ENCODE data around the gene TADA2B. TPM values are rescaled to one million over a fixed set of nuclear protein-coding genes. Genes with fewer than 3 reads are reported as not detected.
A peak's percentile ranks its signal among the peaks of the same experiment; 100 is the strongest.

TADA2B gene
- total and polyA plus RNA-seq, 3 donors from 2014 or later = 34.5 to 47.6 (median 42.2) TPM

GRCh38 chr4:7052313-7052712 lies 9.1 kb downstream of the TADA2B start:
- DNase-seq = no peak
- intact Hi-C loops (cut with DNase I; ENCODE audit: low total_unique reads) = no loop called here
- H3K9me3 ChIP-seq = no peaks in the 10 kb centered on the region
- no peaks in the 10 kb centered on the region for H3K36me3 ChIP-seq (ENCODE audit: low read depth, missing control alignments)
- TF ChIP-seq POLR2A (IDR thresholded peaks at IDR 0.05) (no peak), CTCF (IDR thresholded peaks at IDR 0.05) (no peak)
- 61 to 77% methylated on average over 7 to 14 of the region's 14 CpGs for WGBS, 2 donors
- H3K4me1 ChIP-seq = peaks cover 43% of the 10 kb centered on the region
- H3K27me3 ChIP-seq = no peaks in the 10 kb centered on the region
- H3K4me3 ChIP-seq = no peak overlapping the region
- peak overlapping the region in 1 of 2 donors; percentile 64 for H3K27ac ChIP-seq

DNA sequence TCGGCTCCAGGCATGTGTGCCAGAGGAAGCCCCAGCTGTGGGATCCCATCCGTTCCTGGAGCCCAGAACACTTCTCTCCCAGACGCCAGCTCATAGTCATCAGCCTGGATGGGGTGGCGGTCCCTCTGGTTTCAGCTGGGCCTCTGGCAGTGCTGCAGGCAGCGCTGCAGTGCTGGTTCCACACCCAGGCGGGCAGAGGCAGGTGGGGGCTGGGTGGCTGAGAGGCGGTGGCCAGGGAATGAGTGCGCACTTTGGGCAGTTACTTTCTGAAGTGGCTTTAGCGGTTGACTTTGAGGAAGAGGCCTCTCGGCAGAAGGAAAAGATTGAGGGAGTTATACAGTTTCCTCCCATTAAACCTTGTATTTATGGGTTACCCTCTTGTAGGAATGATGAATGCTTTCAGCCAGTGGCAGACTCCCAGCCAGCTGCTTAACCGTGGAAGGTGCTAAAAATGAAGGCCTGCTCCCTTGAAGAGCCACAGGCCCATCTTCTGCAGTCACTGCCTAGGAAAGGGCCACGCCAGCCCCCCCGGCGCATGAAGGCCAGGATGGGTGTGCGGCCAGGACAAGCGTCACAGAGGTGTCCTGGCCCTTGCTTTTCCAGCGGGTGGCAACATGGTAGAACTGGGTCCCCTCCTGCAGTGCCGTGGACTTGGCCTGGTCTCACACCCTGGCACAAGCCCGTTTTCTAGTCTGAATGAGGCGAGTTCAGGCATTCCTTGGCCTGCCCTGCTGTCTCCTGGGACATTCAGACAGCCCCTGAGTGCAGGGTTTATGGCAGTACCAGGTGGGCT lies 9.9 kb downstream of the TADA2B start:
- no peaks in the 10 kb centered on the region for H3K36me3 ChIP-seq (ENCODE audit: low read depth, missing control alignments)
- H3K27me3 ChIP-seq = no peaks in the 10 kb centered on the region
- intact Hi-C loops (cut with DNase I; ENCODE audit: low total_unique reads) = no loop called here
- no peak overlapping the region for H3K27ac ChIP-seq
- no peak for TF ChIP-seq CTCF (IDR thresholded peaks at IDR 0.05)
- no peak for TF ChIP-seq POLR2A (IDR thresholded peaks at IDR 0.05)
- H3K4me1 ChIP-seq = peaks cover 42% of the 10 kb centered on the region
- H3K4me3 ChIP-seq = no peak overlapping the region
- H3K9me3 ChIP-seq = no peaks in the 10 kb centered on the region
- 83 to 89% methylated on average over 13 to 20 of the region's 20 CpGs for WGBS, 2 donors
- no peak for DNase-seq

DNA sequence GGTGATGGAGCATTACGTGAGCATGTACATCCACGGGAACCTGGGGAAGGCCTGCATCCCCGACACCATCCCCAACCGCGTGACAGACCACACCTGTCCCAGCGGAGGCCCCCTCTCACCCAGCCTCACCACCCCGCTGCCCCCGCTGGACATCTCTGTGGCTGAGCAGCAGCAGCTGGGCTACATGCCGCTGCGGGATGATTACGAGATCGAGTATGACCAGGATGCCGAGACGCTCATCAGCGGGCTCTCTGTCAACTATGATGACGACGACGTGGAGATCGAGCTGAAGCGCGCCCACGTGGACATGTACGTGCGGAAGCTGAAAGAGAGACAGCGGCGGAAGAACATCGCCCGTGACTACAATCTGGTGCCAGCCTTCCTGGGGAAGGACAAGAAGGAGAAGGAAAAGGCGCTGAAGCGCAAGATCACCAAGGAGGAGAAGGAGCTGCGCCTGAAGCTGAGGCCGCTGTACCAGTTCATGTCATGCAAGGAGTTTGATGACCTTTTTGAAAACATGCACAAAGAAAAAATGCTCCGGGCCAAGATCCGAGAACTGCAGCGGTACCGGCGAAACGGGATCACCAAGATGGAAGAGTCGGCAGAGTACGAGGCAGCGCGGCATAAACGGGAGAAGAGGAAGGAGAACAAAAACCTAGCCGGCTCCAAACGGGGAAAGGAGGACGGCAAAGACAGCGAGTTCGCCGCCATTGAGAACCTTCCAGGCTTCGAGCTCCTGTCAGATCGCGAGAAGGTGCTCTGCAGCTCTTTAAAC lies 11.1 kb downstream of the TADA2B start:
- H3K27ac ChIP-seq = no peak overlapping the region

DNA sequence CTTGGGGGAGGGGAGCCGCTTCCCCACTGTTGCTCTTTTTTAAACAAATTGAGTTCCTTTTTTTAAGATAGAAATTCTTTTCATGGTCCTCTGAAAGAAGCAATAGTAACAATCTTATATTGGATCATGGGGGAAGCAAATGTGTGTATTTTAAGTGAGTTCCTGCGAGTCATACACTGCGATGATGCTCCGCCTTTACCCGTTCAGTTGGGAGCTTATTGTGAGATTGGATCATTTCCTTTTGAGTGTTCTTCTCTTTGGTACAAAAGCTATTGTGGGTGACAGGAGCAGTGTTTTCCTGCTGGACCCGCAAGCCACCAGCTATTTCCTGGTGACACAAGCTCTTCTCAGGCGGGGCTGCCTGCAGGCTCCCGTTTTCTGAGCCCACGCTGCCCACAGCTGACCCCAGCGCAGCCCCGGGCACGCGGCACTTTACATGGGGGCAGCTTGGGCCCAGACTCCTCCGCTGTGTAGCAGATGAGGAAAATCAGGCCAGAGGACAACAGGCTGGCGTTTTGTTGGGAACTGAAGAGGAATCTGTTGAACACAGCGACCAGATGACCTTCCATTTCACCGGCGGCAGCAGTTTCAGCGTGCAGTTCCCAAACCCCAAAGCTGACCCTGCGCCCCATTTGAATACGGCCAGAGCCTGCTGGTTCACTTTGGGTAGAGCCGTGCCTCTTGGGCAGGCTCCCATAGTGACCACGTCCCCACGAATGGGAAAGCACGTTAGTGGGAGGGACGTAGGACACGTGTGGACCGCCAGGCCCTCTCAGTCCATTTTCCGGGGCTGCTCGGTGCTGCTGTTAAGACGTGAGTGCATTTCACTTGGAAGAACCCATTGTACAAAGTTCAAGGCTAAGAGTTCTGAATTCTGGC lies 12.2 kb downstream of the TADA2B start:
- no peaks in the 10 kb centered on the region for H3K36me3 ChIP-seq (ENCODE audit: low read depth, missing control alignments)
- TF ChIP-seq CTCF (IDR thresholded peaks at IDR 0.05) = no peak
- TF ChIP-seq POLR2A (IDR thresholded peaks at IDR 0.05) = no peak
- DNase-seq = no peak
- H3K4me3 ChIP-seq = no peak overlapping the region
- H3K4me1 ChIP-seq = peaks cover 34% of the 10 kb centered on the region
- no peaks in the 10 kb centered on the region for H3K27me3 ChIP-seq
- WGBS, 2 donors = 65% methylated on average over 22 to 31 of the region's 31 CpGs
- H3K27ac ChIP-seq = peak overlapping the region in 1 of 2 donors; percentile 15
- H3K9me3 ChIP-seq = no peaks in the 10 kb centered on the region
- intact Hi-C loops (cut with DNase I; ENCODE audit: low total_unique reads) = no loop called here

More for the DNA sequence above, 11.1 kb downstream of the TADA2B start:
- Histone ChIP-seq H3K4me3 (no peak overlapping the region), H3K4me1 (peaks cover 42% of the 10 kb centered on the region), H3K27me3 (no peaks in the 10 kb centered on the region), H3K36me3 (ENCODE audit: low read depth, missing control alignments) (no peaks in the 10 kb centered on the region), H3K9me3 (no peaks in the 10 kb centered on the region)
- intact Hi-C loops (cut with DNase I; ENCODE audit: low total_unique reads) = no loop called here
- no peak for DNase-seq
- WGBS, 2 donors = 78 to 82% methylated on average over 38 to 52 of the region's 52 CpGs
- TF ChIP-seq CTCF (IDR thresholded peaks at IDR 0.05) = no peak
- TF ChIP-seq POLR2A (IDR thresholded peaks at IDR 0.05) = no peak

Measured in testis (tissue), 3 donors.